Breast epithelium (tissue), 3 donors: Measurements from ENCODE around the gene MUC4.

Experiments
- POLR2A ChIP-seq: fragments of 450-650 bp; IDR thresholded peaks from one replicate; pipeline ENCODE4 v1.6.1; 2016; ENCODE audit warnings: antibody characterized with exemption, mild to moderate bottlenecking, moderate library complexity
- POLR2AphosphoS5 ChIP-seq, 3 donors: sonication (generic); formaldehyde crosslinking; IDR thresholded peaks; one replicate each; pipeline ENCODE4 v1.6.1; 2017; ENCODE audit warnings: antibody characterized with exemption in 3 of 3
- TF ChIP-seq, protein P1 (sequence below), 3 donors: fragments of 450-650 bp; IDR thresholded peaks; one replicate each; pipeline ENCODE4 v1.5.1; 2016 to 2017; ENCODE audit warnings: antibody characterized with exemption in 3 of 3, mild to moderate bottlenecking in 3 of 3, moderate library complexity in 3 of 3

DNA sequence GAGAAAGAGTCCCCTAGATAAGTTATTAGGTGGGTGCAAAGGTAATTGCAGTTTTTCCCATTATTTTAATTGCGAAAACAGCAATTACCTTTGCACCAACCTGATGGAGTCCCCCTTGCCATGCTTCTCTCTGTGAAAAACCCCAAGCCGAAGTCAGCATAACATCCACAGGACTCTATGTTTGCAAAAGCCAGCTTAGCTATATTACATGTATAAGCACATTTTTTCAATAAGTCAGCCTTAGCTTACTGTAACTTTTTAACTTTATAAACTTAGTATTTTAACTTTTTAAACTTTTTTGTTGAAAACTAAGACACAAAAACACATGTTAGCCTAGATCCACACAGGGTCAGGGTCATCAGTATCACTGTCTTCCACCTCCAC is 112.3 kb downstream of the MUC4 start:
- TF ChIP-seq, protein P1, sequence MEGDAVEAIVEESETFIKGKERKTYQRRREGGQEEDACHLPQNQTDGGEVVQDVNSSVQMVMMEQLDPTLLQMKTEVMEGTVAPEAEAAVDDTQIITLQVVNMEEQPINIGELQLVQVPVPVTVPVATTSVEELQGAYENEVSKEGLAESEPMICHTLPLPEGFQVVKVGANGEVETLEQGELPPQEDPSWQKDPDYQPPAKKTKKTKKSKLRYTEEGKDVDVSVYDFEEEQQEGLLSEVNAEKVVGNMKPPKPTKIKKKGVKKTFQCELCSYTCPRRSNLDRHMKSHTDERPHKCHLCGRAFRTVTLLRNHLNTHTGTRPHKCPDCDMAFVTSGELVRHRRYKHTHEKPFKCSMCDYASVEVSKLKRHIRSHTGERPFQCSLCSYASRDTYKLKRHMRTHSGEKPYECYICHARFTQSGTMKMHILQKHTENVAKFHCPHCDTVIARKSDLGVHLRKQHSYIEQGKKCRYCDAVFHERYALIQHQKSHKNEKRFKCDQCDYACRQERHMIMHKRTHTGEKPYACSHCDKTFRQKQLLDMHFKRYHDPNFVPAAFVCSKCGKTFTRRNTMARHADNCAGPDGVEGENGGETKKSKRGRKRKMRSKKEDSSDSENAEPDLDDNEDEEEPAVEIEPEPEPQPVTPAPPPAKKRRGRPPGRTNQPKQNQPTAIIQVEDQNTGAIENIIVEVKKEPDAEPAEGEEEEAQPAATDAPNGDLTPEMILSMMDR (IDR thresholded peaks at IDR 0.05) = no peak
- TF ChIP-seq POLR2A (no peak), POLR2AphosphoS5 (IDR thresholded peaks at IDR 0.05) (no peak)
